OCI-LY7 (cell line): ENCODE data around the gene FAM111A. TPM values are rescaled to one million over a fixed set of nuclear protein-coding genes. Genes with fewer than 3 reads are reported as not detected.

Experiments used
- BruUV-seq: library from RNA; stranded (reverse); fragments of 400-500 nt; replicated peaks from 2 replicates; lab custom pipeline; 2021; lab: Mats Ljungman, UMichigan
- CTCF ChIA-PET: fragments of 300-600 bp; sonication (Branson Sonifier 250); formaldehyde crosslinking; loops from one replicate; lab custom pipeline; 2022; ENCODE audit warnings: antibody characterized with exemption; ENCODE audit not compliant: unreplicated experiment; lab: Charles Lee
- POLR2A ChIA-PET: fragments of 300-600 bp; sonication (Branson Sonifier 250); formaldehyde crosslinking; loops from one replicate; lab custom pipeline; 2022; ENCODE audit warnings: antibody characterized with exemption; lab: Charles Lee
- DNase-seq: peaks from one replicate; pipeline ENCODE4 v3.0.0-alpha.2; 2015; ENCODE audit warnings: low spot score
- H2AFZ ChIP-seq: fragments of 200-600 bp; sonication (generic), shearing (Covaris generic); 2 replicates; pipeline ENCODE4 v1.6.1; 2014; ENCODE audit warnings: mild to moderate bottlenecking, antibody characterized with exemption, low read length, moderate library complexity
- H3K27ac ChIP-seq: fragments of 200-600 bp; sonication (generic); 2 replicates; pipeline ENCODE4 v1.5.1; 2014; ENCODE audit warnings: mixed run types, low read depth, mild to moderate bottlenecking, moderate library complexity, low read length, inconsistent platforms; ENCODE audit not compliant: poor library complexity, severe bottlenecking
- H3K36me3 ChIP-seq: fragments of 200-600 bp; sonication (generic); 2 replicates; pipeline ENCODE4 v1.6.1; 2014; ENCODE audit warnings: mild to moderate bottlenecking, antibody characterized with exemption, low read length, moderate library complexity, mixed read lengths; ENCODE audit not compliant: insufficient read depth
- H3K4me1 ChIP-seq: fragments of 200-600 bp; sonication (generic); 2 replicates; pipeline ENCODE4 v1.5.1; 2014; ENCODE audit warnings: mild to moderate bottlenecking, low read length; ENCODE audit not compliant: insufficient read depth, poor library complexity, severe bottlenecking
- H3K4me2 ChIP-seq: fragments of 200-600 bp; sonication (generic); 2 replicates; pipeline ENCODE4 v1.6.1; 2014; ENCODE audit warnings: mild to moderate bottlenecking, low read length
- H3K4me3 ChIP-seq: fragments of 200-600 bp; sonication (generic); 2 replicates; pipeline ENCODE4 v1.5.1; 2014; ENCODE audit warnings: mild to moderate bottlenecking, low read depth, low read length; ENCODE audit not compliant: poor library complexity, severe bottlenecking
- H3K79me2 ChIP-seq: fragments of 200-600 bp; sonication (generic); 2 replicates; pipeline ENCODE4 v1.6.1; 2016; ENCODE audit warnings: low read depth, mild to moderate bottlenecking, low read length, moderate library complexity, mixed read lengths; ENCODE audit not compliant: insufficient read depth
- H3K9me2 ChIP-seq: fragments of 200-600 bp; sonication (generic); 2 replicates; pipeline ENCODE4 v1.6.1; 2016; ENCODE audit warnings: mild to moderate bottlenecking, low read length, mixed read lengths; ENCODE audit not compliant: insufficient read depth
- H3K9me3 ChIP-seq: fragments of 200-600 bp; sonication (generic); 2 replicates; pipeline ENCODE4 v1.6.1; 2014; ENCODE audit warnings: mild to moderate bottlenecking, mixed run types, low read length, mixed read lengths
- H4K20me1 ChIP-seq: fragments of 200-600 bp; sonication (generic); 2 replicates; pipeline ENCODE4 v1.6.1; 2014; ENCODE audit warnings: mild to moderate bottlenecking, antibody characterized with exemption, low read length, moderate library complexity, mixed read lengths; ENCODE audit not compliant: insufficient read depth
- EZH2phosphoT487 ChIP-seq: fragments of 200-600 bp; sonication (generic); IDR thresholded peaks from 2 replicates; pipeline ENCODE4 v1.6.1; 2018; ENCODE audit warnings: low read depth, borderline replicate concordance, mild to moderate bottlenecking, mixed run types, antibody characterized with exemption, low read length, moderate library complexity, mixed read lengths
- intact Hi-C: fragments of 100-400 bp; cut with micrococcal nuclease; formaldehyde crosslinking; loops from one replicate; pipeline ENCODE4 v1.10.0; 2022; ENCODE audit not compliant: unreplicated experiment
- total RNA-seq, 2 experiments: library from RNA; depleted of rRNA in 1 of 2; stranded (reverse); fragments of >200 nt in 1 of 2; shearing (Covaris generic) in 1 of 2; gene quantifications; 2 replicates each; pipeline ENCODE4 v1.2.3, GENCODE V29; 2014 to 2022
- TF ChIP-seq, protein P1 (sequence below): fragments of 200-600 bp; sonication (generic); conservative IDR thresholded peaks from 2 replicates; pipeline ENCODE4 v1.5.1; 2014; ENCODE audit warnings: mild to moderate bottlenecking, antibody characterized with exemption, low read length, moderate library complexity, mixed read lengths

FAM111A gene
- total RNA-seq, 2 experiments from 2014 or later, result 83.9 to 93.7 TPM

DNA sequence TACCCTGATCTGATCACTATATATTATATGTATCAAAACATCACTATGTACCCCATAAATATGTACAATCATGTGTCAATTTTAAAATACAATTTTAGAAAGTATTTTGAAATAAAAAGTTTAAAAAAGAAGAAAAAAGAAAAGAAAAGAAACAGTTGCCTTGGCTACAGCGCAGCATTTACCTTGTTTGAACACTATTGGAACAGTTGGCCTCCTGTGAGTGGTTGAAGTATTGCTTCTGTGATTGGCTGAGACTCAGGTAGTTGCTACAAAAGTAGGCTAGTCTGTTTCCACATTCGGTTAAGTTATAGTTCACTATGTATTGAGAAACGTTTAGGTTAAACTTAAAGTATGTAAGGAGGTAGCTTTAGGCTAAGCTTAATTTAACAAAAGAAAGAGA is 21.4 kb downstream of the FAM111A start:
- no peaks in the 10 kb centered on the region for H4K20me1 ChIP-seq
- H3K9me3 ChIP-seq, result no peaks in the 10 kb centered on the region
- H3K4me2 ChIP-seq, result no peak overlapping the region
- intact Hi-C loops, result no loop called here
- ChIA-PET POLR2A (interaction anchor here (0.7 kb wide), 1 partner anchor 278 kb away, joined by 7 read pairs; no protein-coding TSS in a partner anchor), CTCF (no interaction called here)
- H3K79me2 ChIP-seq, result no peaks in the 10 kb centered on the region
- no peak overlapping the region for H2AFZ ChIP-seq
- no peak overlapping the region for H3K27ac ChIP-seq
- H3K4me3 ChIP-seq, result no peak overlapping the region
- no peaks in the 10 kb centered on the region for H3K9me2 ChIP-seq
- H3K36me3 ChIP-seq, result no peaks in the 10 kb centered on the region
- no peaks in the 10 kb centered on the region for H3K4me1 ChIP-seq
- no TSS peak for BruUV-seq
- no peak for DNase-seq
- TF ChIP-seq, protein P1, sequence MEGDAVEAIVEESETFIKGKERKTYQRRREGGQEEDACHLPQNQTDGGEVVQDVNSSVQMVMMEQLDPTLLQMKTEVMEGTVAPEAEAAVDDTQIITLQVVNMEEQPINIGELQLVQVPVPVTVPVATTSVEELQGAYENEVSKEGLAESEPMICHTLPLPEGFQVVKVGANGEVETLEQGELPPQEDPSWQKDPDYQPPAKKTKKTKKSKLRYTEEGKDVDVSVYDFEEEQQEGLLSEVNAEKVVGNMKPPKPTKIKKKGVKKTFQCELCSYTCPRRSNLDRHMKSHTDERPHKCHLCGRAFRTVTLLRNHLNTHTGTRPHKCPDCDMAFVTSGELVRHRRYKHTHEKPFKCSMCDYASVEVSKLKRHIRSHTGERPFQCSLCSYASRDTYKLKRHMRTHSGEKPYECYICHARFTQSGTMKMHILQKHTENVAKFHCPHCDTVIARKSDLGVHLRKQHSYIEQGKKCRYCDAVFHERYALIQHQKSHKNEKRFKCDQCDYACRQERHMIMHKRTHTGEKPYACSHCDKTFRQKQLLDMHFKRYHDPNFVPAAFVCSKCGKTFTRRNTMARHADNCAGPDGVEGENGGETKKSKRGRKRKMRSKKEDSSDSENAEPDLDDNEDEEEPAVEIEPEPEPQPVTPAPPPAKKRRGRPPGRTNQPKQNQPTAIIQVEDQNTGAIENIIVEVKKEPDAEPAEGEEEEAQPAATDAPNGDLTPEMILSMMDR, result no peak
- TF ChIP-seq EZH2phosphoT487, result no peak

DNA sequence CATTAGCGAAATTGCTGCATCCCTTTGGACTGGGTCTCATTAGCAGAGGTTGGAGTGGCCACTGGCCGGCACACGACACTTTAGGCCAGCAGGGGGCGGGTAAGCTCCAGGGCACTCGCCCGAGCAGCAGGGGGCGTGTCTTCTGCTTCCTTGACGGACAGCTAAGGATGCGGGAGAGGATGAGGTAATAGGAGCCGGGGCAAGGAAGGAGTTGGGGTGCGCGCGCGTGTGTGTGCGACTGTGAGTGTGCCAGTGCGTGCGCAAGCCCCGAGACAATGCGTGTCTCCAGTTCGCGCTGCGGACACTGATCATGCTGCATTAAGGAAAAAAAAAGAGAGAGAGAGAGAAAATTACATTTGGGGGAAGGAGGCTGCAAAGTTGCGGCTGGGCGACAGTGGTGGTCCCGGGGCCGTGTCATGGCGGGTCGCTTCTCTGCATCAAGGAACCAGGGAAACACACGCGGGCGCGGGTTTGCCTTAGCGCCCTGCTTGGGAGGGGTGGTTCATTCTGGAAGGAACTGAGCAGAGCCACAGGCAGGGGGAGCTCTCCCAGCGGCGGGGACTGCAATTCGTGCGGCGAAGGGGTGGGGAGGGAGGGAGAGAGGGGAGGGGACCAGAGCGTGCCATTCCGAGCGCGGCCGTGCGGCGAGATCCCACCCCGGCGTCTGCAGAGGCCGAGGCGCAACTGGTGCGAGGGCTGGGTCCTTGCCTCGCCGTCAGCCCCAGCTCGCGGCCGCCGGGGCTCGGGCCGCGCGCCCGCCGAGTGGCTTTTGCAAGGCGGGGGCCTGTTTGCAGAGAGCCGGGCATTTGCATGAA is 29.1 kb downstream of the FAM111A start, which contains the start of gene DTX4:
Gene DTX4 (plus strand): TSS at position 625 of the 815 bp plus-strand sequence. CDS start 464 bp downstream, outside the sequence.
- TF ChIP-seq EZH2phosphoT487, result no peak
- TF ChIP-seq, protein P1, result peak; percentile 88
- H3K4me3 ChIP-seq, result peak within 1 kb of the TSS; percentile 77
- no peaks in the 10 kb centered on the region for H4K20me1 ChIP-seq
- no TSS peak for BruUV-seq
- no peaks in the 10 kb centered on the region for H3K9me3 ChIP-seq
- H2AFZ ChIP-seq, result peak within 1 kb of the TSS; percentile 95
- peak within 1 kb of the TSS; percentile 31 for H3K27ac ChIP-seq
- peak; percentile 92 for DNase-seq
- CTCF ChIA-PET, result interaction anchor here (1.0 to 1.4 kb wide), 5 partner anchors 14 to 265 kb away, joined by 3 to 7 read pairs (median 3); partner anchors contain the start of gene OR5A1
- peaks cover 11% of the 10 kb centered on the region for H3K4me1 ChIP-seq
- POLR2A ChIA-PET, result interaction anchor here (0.5 to 2.0 kb wide), 7 partner anchors 14 to 1917 kb away, joined by 3 to 7 read pairs (median 3); no protein-coding TSS in a partner anchor
- no peaks in the 10 kb centered on the region for H3K79me2 ChIP-seq
- H3K4me2 ChIP-seq, result peak within 1 kb of the TSS; percentile 100
- H3K36me3 ChIP-seq, result no peaks in the 10 kb centered on the region
- intact Hi-C loops, result loop anchor here (1.0 kb wide), 3 partner anchors 37 to 259 kb away; no protein-coding TSS in a partner anchor
- H3K9me2 ChIP-seq, result no peaks in the 10 kb centered on the region
